Activated CD4-positive, alpha-beta T cell treated with anti-CD3 and anti-CD28 coated beads, Interleukin-2, amount 50 U/mL, for 24 hours (primary cell): ENCODE results near the gene EIF2AK3.

Experiments
- DNase-seq, 2 donors: peaks; one replicate each; pipeline ENCODE4 v3.0.0-alpha.2; 2020; ENCODE audit warnings: low read depth in 1 of 2, low spot score in 1 of 2

Gene EIF2AK3

GRCh38 chr2:88545118-88545517, 82.1 kb downstream of the EIF2AK3 start:
- DNase-seq = no peak

GRCh38 chr2:88543541-88544057, 83.7 kb downstream of the EIF2AK3 start:
- DNase-seq = no peak

- DNase-seq = no peak
Measured at GRCh38 chr2:88542668-88543067, 84.6 kb downstream of the EIF2AK3 start.

- DNase-seq = no peak
Measured at GRCh38 chr2:88540346-88540745, 86.9 kb downstream of the EIF2AK3 start.

GRCh38 chr2:88538362-88538917, 88.8 kb downstream of the EIF2AK3 start:
- DNase-seq = no peak

GRCh38 chr2:88537640-88538039, 89.6 kb downstream of the EIF2AK3 start:
- no peak for DNase-seq

GRCh38 chr2:88530081-88530480, 97.2 kb downstream of the EIF2AK3 start:
- no peak for DNase-seq

GRCh38 chr2:88521445-88522073, 105.7 kb downstream of the EIF2AK3 start:
- DNase-seq = no peak

GRCh38 chr2:88517759-88518201, 109.5 kb downstream of the EIF2AK3 start:
- no peak for DNase-seq
